ENCODE measurements around the gene ARL10. TPM values are rescaled to one million over a fixed set of nuclear protein-coding genes. Genes with fewer than 3 reads are reported as not detected.

The ARL10 gene
- total and polyA plus RNA-seq, 4 donors: 0.35 to 2.2 (median 1.5) TPM

- Histone ChIP-seq H3K9ac (ENCODE audit: low read depth in 1 of 2, low read length in 2 of 2) (no peak overlapping the region), H3K4me3 (ENCODE audit: low read depth in 1 of 3, low read length in 3 of 3) (peak overlapping the region in 1 of 3 donors; percentile 9), H3K36me3 (ENCODE audit: control insufficient read depth in 4 of 4, insufficient read depth in 3 of 4, low read depth in 1 of 4, low read length in 3 of 4) (peaks cover 4 to 20% (median 7%) of the 10 kb centered on the region in 4 donors), H3K27me3 (ENCODE audit: control insufficient read depth in 4 of 4, insufficient read depth in 4 of 4, low read length in 3 of 4) (no peaks in the 10 kb centered on the region), H3K27ac (ENCODE audit: low read depth in 1 of 2, low read length in 2 of 2) (peak overlapping the region; percentile 0 to 29), H3K9me3 (ENCODE audit: control insufficient read depth in 4 of 4, low read length in 3 of 4) (no peaks in the 10 kb centered on the region), H3K4me1 (ENCODE audit: control insufficient read depth in 4 of 4, insufficient read depth in 4 of 4, low read length in 3 of 4) (peaks cover 0 to 18% (median 11%) of the 10 kb centered on the region in 4 donors)
- 50% methylated on average over 7 of the region's 7 CpGs for WGBS
- no peak for DNase-seq (ENCODE audit: low spot score)
- TF ChIP-seq, protein P1, sequence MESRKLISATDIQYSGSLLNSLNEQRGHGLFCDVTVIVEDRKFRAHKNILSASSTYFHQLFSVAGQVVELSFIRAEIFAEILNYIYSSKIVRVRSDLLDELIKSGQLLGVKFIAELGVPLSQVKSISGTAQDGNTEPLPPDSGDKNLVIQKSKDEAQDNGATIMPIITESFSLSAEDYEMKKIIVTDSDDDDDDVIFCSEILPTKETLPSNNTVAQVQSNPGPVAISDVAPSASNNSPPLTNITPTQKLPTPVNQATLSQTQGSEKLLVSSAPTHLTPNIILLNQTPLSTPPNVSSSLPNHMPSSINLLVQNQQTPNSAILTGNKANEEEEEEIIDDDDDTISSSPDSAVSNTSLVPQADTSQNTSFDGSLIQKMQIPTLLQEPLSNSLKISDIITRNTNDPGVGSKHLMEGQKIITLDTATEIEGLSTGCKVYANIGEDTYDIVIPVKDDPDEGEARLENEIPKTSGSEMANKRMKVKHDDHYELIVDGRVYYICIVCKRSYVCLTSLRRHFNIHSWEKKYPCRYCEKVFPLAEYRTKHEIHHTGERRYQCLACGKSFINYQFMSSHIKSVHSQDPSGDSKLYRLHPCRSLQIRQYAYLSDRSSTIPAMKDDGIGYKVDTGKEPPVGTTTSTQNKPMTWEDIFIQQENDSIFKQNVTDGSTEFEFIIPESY (IDR thresholded peaks at IDR 0.05): no peak
- peak in 1 of 2 donors; percentile 5 for TF ChIP-seq RAD21 (IDR thresholded peaks at IDR 0.05)
Measured at GRCh38 chr5:176317534-176318374, 47.5 kb upstream of the ARL10 start.

GRCh38 chr5:176319827-176320554 is 45.3 kb upstream of the ARL10 start:
- Histone ChIP-seq H3K36me3 (ENCODE audit: control insufficient read depth in 4 of 4, insufficient read depth in 3 of 4, low read depth in 1 of 4, low read length in 3 of 4) (peaks cover 5 to 18% (median 8%) of the 10 kb centered on the region in 4 donors), H3K27ac (ENCODE audit: low read depth in 1 of 2, low read length in 2 of 2) (no peak overlapping the region), H3K9me3 (ENCODE audit: control insufficient read depth in 4 of 4, low read length in 3 of 4) (no peaks in the 10 kb centered on the region), H3K9ac (ENCODE audit: low read depth in 1 of 2, low read length in 2 of 2) (no peak overlapping the region), H3K27me3 (ENCODE audit: control insufficient read depth in 4 of 4, insufficient read depth in 4 of 4, low read length in 3 of 4) (no peaks in the 10 kb centered on the region), H3K4me1 (ENCODE audit: control insufficient read depth in 4 of 4, insufficient read depth in 4 of 4, low read length in 3 of 4) (peaks cover 0 to 18% (median 11%) of the 10 kb centered on the region in 4 donors), H3K4me3 (ENCODE audit: low read depth in 1 of 3, low read length in 3 of 3) (no peak overlapping the region)
- WGBS: 72% methylated on average over 9 of the region's 9 CpGs
- DNase-seq (ENCODE audit: low spot score): no peak
- TF ChIP-seq, protein P2, sequence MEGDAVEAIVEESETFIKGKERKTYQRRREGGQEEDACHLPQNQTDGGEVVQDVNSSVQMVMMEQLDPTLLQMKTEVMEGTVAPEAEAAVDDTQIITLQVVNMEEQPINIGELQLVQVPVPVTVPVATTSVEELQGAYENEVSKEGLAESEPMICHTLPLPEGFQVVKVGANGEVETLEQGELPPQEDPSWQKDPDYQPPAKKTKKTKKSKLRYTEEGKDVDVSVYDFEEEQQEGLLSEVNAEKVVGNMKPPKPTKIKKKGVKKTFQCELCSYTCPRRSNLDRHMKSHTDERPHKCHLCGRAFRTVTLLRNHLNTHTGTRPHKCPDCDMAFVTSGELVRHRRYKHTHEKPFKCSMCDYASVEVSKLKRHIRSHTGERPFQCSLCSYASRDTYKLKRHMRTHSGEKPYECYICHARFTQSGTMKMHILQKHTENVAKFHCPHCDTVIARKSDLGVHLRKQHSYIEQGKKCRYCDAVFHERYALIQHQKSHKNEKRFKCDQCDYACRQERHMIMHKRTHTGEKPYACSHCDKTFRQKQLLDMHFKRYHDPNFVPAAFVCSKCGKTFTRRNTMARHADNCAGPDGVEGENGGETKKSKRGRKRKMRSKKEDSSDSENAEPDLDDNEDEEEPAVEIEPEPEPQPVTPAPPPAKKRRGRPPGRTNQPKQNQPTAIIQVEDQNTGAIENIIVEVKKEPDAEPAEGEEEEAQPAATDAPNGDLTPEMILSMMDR (IDR thresholded peaks at IDR 0.05; ENCODE audit: low read depth, low read length, missing input control): peak; percentile 34
- TF ChIP-seq HNF4G (IDR thresholded peaks at IDR 0.05): no peak
- no peak for TF ChIP-seq TAF1 (conservative IDR thresholded peaks at IDR 0.05)
- peak; percentile 57 to 67 for TF ChIP-seq RAD21 (IDR thresholded peaks at IDR 0.05)
- TF ChIP-seq, protein P3, sequence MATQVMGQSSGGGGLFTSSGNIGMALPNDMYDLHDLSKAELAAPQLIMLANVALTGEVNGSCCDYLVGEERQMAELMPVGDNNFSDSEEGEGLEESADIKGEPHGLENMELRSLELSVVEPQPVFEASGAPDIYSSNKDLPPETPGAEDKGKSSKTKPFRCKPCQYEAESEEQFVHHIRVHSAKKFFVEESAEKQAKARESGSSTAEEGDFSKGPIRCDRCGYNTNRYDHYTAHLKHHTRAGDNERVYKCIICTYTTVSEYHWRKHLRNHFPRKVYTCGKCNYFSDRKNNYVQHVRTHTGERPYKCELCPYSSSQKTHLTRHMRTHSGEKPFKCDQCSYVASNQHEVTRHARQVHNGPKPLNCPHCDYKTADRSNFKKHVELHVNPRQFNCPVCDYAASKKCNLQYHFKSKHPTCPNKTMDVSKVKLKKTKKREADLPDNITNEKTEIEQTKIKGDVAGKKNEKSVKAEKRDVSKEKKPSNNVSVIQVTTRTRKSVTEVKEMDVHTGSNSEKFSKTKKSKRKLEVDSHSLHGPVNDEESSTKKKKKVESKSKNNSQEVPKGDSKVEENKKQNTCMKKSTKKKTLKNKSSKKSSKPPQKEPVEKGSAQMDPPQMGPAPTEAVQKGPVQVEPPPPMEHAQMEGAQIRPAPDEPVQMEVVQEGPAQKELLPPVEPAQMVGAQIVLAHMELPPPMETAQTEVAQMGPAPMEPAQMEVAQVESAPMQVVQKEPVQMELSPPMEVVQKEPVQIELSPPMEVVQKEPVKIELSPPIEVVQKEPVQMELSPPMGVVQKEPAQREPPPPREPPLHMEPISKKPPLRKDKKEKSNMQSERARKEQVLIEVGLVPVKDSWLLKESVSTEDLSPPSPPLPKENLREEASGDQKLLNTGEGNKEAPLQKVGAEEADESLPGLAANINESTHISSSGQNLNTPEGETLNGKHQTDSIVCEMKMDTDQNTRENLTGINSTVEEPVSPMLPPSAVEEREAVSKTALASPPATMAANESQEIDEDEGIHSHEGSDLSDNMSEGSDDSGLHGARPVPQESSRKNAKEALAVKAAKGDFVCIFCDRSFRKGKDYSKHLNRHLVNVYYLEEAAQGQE (IDR thresholded peaks at IDR 0.05): no peak
